AG04450 (cell line): Measurements from ENCODE around the gene LIPG. TPM values are rescaled to one million over a fixed set of nuclear protein-coding genes. Genes with fewer than 3 reads are reported as not detected.

Source experiments
- CTCF ChIA-PET: fragments of 300-600, 350-600 bp; formaldehyde crosslinking; extraction: SDS; loops from one replicate; lab custom pipeline; 2022; ENCODE audit warnings: antibody characterized with exemption, inconsistent platforms; lab: Charles Lee
- POLR2A ChIA-PET: fragments of 350-600 bp; formaldehyde crosslinking; extraction: SDS; loops from one replicate; lab custom pipeline; 2021; ENCODE audit warnings: antibody characterized with exemption, inconsistent platforms; lab: Yijun Ruan, JAX
- DNase-seq: peaks from one replicate; pipeline ENCODE4 v3.0.0-alpha.2; 2011; ENCODE audit warnings: low read depth, low spot score
- H3K27ac ChIP-seq: one replicate; pipeline ENCODE4 v1.5.1; 2012; ENCODE audit warnings: low read depth, low read length, control low read depth
- H3K27me3 ChIP-seq: one replicate; pipeline ENCODE4 v1.6.0; 2012; ENCODE audit warnings: low read length; ENCODE audit not compliant: control insufficient read depth, insufficient read depth
- H3K4me3 ChIP-seq: 2 replicates; pipeline ENCODE4 v1.5.1; 2011; ENCODE audit warnings: mild to moderate bottlenecking, low read depth, low read length, control low read depth
- H3K9me3 ChIP-seq: 2 replicates; pipeline ENCODE4 v1.5.1; 2012; ENCODE audit warnings: low read length; ENCODE audit not compliant: control insufficient read depth, insufficient read depth
- polyA plus RNA-seq: library from polyadenylated mRNA; depleted of rRNA; stranded (reverse); fragments of >200 nt; gene quantifications from 2 replicates; pipeline ENCODE4 v1.2.3, GENCODE V29; 2011
- TF ChIP-seq, protein P1 (sequence below): IDR thresholded peaks from 2 replicates; pipeline ENCODE4 v1.5.1; 2011; ENCODE audit warnings: low read depth, low read length, control low read depth, inconsistent platforms

LIPG gene
- polyA plus RNA-seq, 1 experiment, result 0.19 TPM

DNA sequence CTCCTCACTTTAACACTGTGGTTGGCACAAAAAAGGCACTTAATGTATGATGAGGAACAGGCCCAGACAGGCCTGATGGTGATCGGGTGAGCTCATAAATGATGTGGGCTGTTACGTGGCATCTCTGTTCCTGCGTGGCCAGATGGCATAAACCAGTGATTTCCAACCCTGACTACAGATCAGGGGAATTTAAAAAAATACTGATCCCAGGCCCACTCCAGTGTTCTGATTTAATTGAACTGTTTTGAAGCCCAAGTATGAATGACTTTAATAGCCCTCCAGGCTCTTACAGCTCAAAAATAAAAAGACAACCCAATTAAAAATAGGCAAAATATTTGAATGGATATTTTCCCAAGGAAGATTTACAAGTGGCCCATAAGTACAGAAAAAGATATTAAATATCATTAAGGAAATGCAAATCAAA is 48.2 kb downstream of the LIPG start:
- ChIA-PET POLR2A (no interaction called here), CTCF (interaction anchor here (1.0 kb wide), 1 partner anchor 175 kb away, joined by 4 read pairs; no protein-coding TSS in a partner anchor)
- Histone ChIP-seq H3K27ac (no peak overlapping the region), H3K9me3 (no peaks in the 10 kb centered on the region), H3K27me3 (peaks cover 17% of the 10 kb centered on the region), H3K4me3 (no peak overlapping the region)
- no peak for DNase-seq
- TF ChIP-seq, protein P1, sequence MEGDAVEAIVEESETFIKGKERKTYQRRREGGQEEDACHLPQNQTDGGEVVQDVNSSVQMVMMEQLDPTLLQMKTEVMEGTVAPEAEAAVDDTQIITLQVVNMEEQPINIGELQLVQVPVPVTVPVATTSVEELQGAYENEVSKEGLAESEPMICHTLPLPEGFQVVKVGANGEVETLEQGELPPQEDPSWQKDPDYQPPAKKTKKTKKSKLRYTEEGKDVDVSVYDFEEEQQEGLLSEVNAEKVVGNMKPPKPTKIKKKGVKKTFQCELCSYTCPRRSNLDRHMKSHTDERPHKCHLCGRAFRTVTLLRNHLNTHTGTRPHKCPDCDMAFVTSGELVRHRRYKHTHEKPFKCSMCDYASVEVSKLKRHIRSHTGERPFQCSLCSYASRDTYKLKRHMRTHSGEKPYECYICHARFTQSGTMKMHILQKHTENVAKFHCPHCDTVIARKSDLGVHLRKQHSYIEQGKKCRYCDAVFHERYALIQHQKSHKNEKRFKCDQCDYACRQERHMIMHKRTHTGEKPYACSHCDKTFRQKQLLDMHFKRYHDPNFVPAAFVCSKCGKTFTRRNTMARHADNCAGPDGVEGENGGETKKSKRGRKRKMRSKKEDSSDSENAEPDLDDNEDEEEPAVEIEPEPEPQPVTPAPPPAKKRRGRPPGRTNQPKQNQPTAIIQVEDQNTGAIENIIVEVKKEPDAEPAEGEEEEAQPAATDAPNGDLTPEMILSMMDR, result no peak

DNA sequence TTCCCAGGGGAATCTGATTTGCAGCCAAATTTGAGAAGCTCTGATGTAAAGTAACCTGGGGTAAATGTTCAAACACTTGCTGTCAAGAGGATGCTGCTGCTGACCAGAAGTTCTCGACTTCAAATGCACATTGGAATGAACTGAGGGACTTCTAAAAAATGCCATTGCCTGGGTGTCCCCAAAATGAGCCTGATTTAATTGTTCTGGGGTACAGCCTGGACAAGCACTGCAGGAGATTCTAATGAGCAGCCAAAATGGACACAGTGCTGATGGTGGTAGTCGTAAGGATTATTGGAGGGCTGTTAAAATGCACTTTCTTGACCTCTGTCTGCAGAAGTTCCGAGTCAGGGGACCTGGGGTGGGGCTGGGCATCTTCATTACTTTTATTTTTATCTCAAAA is 49.5 kb downstream of the LIPG start:
- Histone ChIP-seq H3K9me3 (no peaks in the 10 kb centered on the region), H3K27me3 (peaks cover 20% of the 10 kb centered on the region), H3K27ac (no peak overlapping the region), H3K4me3 (no peak overlapping the region)
- CTCF ChIA-PET, result no interaction called here
- TF ChIP-seq, protein P1, result no peak
- no peak for DNase-seq
- POLR2A ChIA-PET, result no interaction called here

DNA sequence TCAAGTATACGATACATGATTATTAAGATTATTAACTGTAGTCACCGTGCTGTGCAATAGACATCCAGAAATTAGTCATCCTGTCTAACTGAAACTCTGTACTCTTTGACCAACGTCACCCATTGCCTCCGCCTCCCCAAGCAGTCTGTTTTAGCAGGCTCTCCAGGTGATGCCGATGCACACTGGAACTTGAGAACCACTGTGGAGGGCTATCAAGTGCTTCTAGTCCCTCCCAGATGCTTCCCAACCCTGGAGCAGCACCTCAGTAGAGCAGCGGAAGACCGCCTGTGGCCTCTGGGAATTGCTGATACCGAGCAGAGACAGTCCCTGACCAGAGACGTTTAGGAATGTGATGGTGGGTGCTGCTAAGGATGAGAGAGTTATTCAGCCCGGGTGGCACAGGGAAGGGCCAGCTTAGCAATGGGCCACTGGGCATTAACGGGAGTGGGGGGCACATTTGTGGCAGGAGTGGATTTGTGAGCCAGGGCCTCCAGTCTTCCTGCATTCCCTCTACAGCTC is 50.7 kb downstream of the LIPG start:
- Histone ChIP-seq H3K4me3 (no peak overlapping the region), H3K27me3 (peaks cover 21% of the 10 kb centered on the region), H3K9me3 (no peaks in the 10 kb centered on the region), H3K27ac (no peak overlapping the region)
- CTCF ChIA-PET, result no interaction called here
- TF ChIP-seq, protein P1, result no peak
- no peak for DNase-seq
- POLR2A ChIA-PET, result no interaction called here

DNA sequence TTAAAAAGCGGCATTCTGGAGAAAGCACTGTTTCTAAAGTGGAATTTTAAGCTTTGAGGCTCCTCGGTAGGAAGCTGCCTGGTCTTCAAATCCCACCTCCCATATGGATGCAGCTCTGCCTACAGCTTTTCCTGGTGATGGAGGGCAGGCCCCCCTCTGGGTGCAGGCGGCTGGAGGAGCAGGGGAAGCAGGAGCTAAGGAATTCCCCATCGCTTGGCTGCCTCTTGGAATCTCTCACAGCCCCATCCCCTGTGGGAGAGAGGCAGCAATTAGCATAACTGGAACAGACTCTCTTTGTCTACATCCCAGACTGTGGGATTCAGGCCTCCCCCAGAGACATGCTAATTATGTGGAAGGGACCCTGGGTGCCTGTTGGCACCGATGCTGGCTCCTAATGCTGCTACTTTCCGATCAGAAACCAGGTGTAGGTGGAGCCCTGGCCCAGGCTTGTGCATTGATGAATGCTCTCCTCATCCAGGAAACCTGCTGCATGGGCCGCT is 51.3 kb downstream of the LIPG start:
- CTCF ChIA-PET, result no interaction called here
- Histone ChIP-seq H3K27ac (no peak overlapping the region), H3K4me3 (no peak overlapping the region), H3K27me3 (peaks cover 21% of the 10 kb centered on the region), H3K9me3 (no peaks in the 10 kb centered on the region)
- POLR2A ChIA-PET, result no interaction called here
- TF ChIP-seq, protein P1, result no peak
- DNase-seq, result no peak

DNA sequence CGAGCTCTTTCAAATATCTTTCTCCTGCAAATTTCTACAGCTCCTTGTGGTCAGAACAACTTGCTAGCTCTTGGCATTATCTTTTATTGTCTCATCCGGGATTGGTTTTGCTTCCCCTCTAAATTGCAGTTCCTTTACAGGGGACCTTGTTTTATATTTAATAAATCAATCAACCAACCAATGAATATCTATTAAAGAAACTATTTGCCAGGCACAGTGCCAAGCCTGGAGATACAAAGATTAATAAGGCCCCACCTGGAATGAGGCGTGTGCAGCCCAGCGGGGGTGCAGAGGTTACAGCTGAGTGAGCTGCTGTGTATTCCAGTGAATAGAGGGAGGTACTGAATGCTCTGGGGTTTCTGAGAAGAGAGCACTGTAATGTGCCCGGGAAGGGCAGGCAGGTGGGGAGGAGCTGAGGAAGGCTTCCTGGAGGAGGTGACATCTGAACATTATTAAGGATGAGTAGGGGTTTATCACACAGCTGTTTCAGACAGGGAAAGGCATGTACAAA is 51.8 kb downstream of the LIPG start:
- CTCF ChIA-PET, result no interaction called here
- no peak for DNase-seq
- no peak overlapping the region for H3K4me3 ChIP-seq
- peaks cover 23% of the 10 kb centered on the region for H3K27me3 ChIP-seq
- no peak overlapping the region for H3K27ac ChIP-seq
- POLR2A ChIA-PET, result no interaction called here
- TF ChIP-seq, protein P1, result no peak
- no peaks in the 10 kb centered on the region for H3K9me3 ChIP-seq
